ENCODE results near the gene RORB. TPM values are rescaled to one million over a fixed set of nuclear protein-coding genes. Genes with fewer than 3 reads are reported as not detected.

Gene RORB
- total RNA-seq, 1 experiment from 2014 or later = 8.7 TPM

DNA sequence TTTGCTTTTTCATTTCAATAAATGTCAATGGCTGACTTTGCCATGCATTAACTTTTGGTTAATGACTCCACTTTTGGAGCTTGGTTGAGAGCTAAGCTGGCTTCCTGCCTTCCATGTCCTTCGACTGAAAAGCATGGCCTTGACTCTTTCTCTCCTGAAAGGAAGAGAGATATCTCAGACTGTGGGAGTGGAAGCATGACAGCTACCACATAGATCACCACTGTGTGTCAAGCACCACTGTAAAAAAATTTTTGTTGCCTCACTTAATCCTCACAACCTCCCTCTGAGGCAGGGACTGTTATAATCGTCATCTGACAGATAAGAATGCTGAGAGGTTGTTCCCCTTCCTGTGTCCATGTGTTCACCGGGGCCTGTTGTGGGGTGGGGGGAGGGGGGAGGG lies 184.8 kb downstream of the RORB start (continued):
- TF ChIP-seq, protein P1, sequence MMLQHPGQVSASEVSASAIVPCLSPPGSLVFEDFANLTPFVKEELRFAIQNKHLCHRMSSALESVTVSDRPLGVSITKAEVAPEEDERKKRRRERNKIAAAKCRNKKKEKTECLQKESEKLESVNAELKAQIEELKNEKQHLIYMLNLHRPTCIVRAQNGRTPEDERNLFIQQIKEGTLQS (CRISPR knock-in tag; conservative IDR thresholded peaks at IDR 0.05) = no peak
- TF ChIP-seq NFATC4 (CRISPR knock-in tag; IDR thresholded peaks at IDR 0.05) = no peak

DNA sequence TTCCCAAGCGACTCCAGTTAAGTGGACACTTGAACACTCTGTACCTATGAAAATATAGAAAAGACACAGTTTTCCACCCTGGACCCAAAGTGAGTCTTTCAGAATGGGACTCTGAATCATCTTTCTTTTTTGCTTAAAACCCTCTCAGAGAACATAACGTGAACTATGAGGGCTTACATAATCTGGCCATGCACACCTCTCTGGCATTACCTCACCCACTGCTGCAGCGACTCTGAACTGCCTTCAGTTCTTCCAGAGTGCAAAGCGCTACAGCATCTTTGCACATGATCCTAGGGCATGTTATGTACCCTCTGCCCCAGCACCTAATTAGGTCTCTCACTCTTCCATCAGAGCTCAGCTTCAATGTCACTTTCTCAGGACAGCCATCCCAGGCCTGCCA lies 186.2 kb downstream of the RORB start:
- ChIA-PET CTCF (interaction anchor here (0.6 kb wide), 1 partner anchor 1482 kb away, joined by 4 read pairs; no protein-coding TSS in a partner anchor), POLR2A (no interaction called here)
- Mint-ChIP-seq H3K27me3 (ENCODE audit: low read depth) (no peaks in the 10 kb centered on the region), H3K9me3 (no peaks in the 10 kb centered on the region), H3K4me3 (no peak overlapping the region), H3K27ac (no peak overlapping the region), H3K4me1 (no peaks in the 10 kb centered on the region), H3K36me3 (no peaks in the 10 kb centered on the region)
- ATAC-seq = no peak
- no peak for DNase-seq (ENCODE audit: low spot score)
- no peak for TF ChIP-seq RORB (CRISPR knock-in tag; IDR thresholded peaks at IDR 0.05)
- no peak for TF ChIP-seq ESRRA (CRISPR knock-in tag; IDR thresholded peaks at IDR 0.05; ENCODE audit: borderline replicate concordance)
- TF ChIP-seq, protein P2, sequence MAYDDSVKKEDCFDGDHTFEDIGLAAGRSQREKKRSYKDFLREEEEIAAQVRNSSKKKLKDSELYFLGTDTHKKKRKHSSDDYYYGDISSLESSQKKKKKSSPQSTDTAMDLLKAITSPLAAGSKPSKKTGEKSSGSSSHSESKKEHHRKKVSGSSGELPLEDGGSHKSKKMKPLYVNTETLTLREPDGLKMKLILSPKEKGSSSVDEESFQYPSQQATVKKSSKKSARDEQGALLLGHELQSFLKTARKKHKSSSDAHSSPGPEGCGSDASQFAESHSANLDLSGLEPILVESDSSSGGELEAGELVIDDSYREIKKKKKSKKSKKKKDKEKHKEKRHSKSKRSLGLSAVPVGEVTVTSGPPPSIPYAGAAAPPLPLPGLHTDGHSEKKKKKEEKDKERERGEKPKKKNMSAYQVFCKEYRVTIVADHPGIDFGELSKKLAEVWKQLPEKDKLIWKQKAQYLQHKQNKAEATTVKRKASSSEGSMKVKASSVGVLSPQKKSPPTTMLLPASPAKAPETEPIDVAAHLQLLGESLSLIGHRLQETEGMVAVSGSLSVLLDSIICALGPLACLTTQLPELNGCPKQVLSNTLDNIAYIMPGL (CRISPR knock-in tag; IDR thresholded peaks at IDR 0.05) = no peak
- TF ChIP-seq, protein P3, sequence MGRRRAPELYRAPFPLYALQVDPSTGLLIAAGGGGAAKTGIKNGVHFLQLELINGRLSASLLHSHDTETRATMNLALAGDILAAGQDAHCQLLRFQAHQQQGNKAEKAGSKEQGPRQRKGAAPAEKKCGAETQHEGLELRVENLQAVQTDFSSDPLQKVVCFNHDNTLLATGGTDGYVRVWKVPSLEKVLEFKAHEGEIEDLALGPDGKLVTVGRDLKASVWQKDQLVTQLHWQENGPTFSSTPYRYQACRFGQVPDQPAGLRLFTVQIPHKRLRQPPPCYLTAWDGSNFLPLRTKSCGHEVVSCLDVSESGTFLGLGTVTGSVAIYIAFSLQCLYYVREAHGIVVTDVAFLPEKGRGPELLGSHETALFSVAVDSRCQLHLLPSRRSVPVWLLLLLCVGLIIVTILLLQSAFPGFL (CRISPR knock-in tag; IDR thresholded peaks at IDR 0.05; ENCODE audit: borderline replicate concordance) = no peak
- TF ChIP-seq, protein P4, sequence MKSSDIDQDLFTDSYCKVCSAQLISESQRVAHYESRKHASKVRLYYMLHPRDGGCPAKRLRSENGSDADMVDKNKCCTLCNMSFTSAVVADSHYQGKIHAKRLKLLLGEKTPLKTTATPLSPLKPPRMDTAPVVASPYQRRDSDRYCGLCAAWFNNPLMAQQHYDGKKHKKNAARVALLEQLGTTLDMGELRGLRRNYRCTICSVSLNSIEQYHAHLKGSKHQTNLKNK (CRISPR knock-in tag; IDR thresholded peaks at IDR 0.05) = no peak
- TF ChIP-seq CREB1 (CRISPR knock-in tag; IDR thresholded peaks at IDR 0.05) = no peak
- TF ChIP-seq ZNF396 (CRISPR knock-in tag; IDR thresholded peaks at IDR 0.05; ENCODE audit: borderline replicate concordance) = no peak
- TF ChIP-seq, protein P5, sequence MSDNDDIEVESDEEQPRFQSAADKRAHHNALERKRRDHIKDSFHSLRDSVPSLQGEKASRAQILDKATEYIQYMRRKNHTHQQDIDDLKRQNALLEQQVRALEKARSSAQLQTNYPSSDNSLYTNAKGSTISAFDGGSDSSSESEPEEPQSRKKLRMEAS (CRISPR knock-in tag; IDR thresholded peaks at IDR 0.05) = no peak
- no peak for TF ChIP-seq ZNF671 (CRISPR knock-in tag; IDR thresholded peaks at IDR 0.05)
- no peak for TF ChIP-seq ZBTB21 (CRISPR knock-in tag; IDR thresholded peaks at IDR 0.05; ENCODE audit: borderline replicate concordance)
- no peak for TF ChIP-seq ZNF317 (CRISPR knock-in tag; IDR thresholded peaks at IDR 0.05; ENCODE audit: borderline replicate concordance, low read depth)
- no peak for TF ChIP-seq GTF2I (CRISPR knock-in tag; conservative IDR thresholded peaks at IDR 0.05)
- TF ChIP-seq TEAD1 (CRISPR knock-in tag; IDR thresholded peaks at IDR 0.05) = no peak
- no peak for TF ChIP-seq NR3C1 (CRISPR knock-in tag; conservative IDR thresholded peaks at IDR 0.05; ENCODE audit: low read depth)

DNA sequence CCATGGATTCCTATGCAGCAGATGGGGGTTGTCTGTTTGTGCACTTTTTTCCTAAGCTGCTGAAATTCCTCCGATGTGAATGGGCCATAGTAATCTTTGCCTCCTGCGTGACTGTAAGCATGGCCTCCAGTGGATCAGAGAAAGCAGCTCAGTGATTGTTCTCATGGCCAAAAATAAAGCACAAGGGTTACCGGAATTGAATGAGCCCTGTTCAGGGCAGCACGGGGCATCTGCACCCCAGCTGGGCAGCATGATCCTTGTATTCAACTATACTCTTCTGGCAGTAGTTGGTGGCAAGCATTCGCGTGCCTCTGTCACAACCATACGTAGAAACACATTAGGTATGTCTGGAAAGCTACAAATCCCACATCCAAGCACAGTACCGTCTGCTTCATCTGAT lies 193.9 kb downstream of the RORB start:
- no peak overlapping the region for H3K4me3 Mint-ChIP-seq
- ATAC-seq = no peak
- no peak for DNase-seq (ENCODE audit: low spot score)
- H3K36me3 Mint-ChIP-seq = no peaks in the 10 kb centered on the region
- H3K27me3 Mint-ChIP-seq (ENCODE audit: low read depth) = no peaks in the 10 kb centered on the region
- CTCF ChIA-PET = interaction anchor here (1.1 kb wide), 1 partner anchor 52 kb away, joined by 3 read pairs; no protein-coding TSS in a partner anchor
- POLR2A ChIA-PET = no interaction called here
- H3K4me1 Mint-ChIP-seq = no peaks in the 10 kb centered on the region
- H3K27ac Mint-ChIP-seq = no peak overlapping the region
- no peaks in the 10 kb centered on the region for H3K9me3 Mint-ChIP-seq
- no peak for TF ChIP-seq ZNF423 (CRISPR knock-in tag; IDR thresholded peaks at IDR 0.05)
- TF ChIP-seq ZNF219 (CRISPR knock-in tag; IDR thresholded peaks at IDR 0.05; ENCODE audit: borderline replicate concordance) = no peak
- no peak for TF ChIP-seq SOX15 (CRISPR knock-in tag; IDR thresholded peaks at IDR 0.05)
- TF ChIP-seq GRHL2 (CRISPR knock-in tag; IDR thresholded peaks at IDR 0.05; ENCODE audit: insufficient replicate concordance, severe bottlenecking) = no peak
- no peak for TF ChIP-seq NFATC4 (CRISPR knock-in tag; IDR thresholded peaks at IDR 0.05)
- no peak for TF ChIP-seq RELA (CRISPR knock-in tag; IDR thresholded peaks at IDR 0.05; ENCODE audit: borderline replicate concordance)
- TF ChIP-seq, protein P6, sequence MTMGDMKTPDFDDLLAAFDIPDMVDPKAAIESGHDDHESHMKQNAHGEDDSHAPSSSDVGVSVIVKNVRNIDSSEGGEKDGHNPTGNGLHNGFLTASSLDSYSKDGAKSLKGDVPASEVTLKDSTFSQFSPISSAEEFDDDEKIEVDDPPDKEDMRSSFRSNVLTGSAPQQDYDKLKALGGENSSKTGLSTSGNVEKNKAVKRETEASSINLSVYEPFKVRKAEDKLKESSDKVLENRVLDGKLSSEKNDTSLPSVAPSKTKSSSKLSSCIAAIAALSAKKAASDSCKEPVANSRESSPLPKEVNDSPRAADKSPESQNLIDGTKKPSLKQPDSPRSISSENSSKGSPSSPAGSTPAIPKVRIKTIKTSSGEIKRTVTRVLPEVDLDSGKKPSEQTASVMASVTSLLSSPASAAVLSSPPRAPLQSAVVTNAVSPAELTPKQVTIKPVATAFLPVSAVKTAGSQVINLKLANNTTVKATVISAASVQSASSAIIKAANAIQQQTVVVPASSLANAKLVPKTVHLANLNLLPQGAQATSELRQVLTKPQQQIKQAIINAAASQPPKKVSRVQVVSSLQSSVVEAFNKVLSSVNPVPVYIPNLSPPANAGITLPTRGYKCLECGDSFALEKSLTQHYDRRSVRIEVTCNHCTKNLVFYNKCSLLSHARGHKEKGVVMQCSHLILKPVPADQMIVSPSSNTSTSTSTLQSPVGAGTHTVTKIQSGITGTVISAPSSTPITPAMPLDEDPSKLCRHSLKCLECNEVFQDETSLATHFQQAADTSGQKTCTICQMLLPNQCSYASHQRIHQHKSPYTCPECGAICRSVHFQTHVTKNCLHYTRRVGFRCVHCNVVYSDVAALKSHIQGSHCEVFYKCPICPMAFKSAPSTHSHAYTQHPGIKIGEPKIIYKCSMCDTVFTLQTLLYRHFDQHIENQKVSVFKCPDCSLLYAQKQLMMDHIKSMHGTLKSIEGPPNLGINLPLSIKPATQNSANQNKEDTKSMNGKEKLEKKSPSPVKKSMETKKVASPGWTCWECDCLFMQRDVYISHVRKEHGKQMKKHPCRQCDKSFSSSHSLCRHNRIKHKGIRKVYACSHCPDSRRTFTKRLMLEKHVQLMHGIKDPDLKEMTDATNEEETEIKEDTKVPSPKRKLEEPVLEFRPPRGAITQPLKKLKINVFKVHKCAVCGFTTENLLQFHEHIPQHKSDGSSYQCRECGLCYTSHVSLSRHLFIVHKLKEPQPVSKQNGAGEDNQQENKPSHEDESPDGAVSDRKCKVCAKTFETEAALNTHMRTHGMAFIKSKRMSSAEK (CRISPR knock-in tag; IDR thresholded peaks at IDR 0.05; ENCODE audit: borderline replicate concordance) = no peak
- TF ChIP-seq, protein P7, sequence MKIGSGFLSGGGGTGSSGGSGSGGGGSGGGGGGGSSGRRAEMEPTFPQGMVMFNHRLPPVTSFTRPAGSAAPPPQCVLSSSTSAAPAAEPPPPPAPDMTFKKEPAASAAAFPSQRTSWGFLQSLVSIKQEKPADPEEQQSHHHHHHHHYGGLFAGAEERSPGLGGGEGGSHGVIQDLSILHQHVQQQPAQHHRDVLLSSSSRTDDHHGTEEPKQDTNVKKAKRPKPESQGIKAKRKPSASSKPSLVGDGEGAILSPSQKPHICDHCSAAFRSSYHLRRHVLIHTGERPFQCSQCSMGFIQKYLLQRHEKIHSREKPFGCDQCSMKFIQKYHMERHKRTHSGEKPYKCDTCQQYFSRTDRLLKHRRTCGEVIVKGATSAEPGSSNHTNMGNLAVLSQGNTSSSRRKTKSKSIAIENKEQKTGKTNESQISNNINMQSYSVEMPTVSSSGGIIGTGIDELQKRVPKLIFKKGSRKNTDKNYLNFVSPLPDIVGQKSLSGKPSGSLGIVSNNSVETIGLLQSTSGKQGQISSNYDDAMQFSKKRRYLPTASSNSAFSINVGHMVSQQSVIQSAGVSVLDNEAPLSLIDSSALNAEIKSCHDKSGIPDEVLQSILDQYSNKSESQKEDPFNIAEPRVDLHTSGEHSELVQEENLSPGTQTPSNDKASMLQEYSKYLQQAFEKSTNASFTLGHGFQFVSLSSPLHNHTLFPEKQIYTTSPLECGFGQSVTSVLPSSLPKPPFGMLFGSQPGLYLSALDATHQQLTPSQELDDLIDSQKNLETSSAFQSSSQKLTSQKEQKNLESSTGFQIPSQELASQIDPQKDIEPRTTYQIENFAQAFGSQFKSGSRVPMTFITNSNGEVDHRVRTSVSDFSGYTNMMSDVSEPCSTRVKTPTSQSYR (CRISPR knock-in tag; IDR thresholded peaks at IDR 0.05) = no peak
- no peak for TF ChIP-seq GTF2I (CRISPR knock-in tag; conservative IDR thresholded peaks at IDR 0.05)
- no peak for TF ChIP-seq SMAD4 (CRISPR knock-in tag; IDR thresholded peaks at IDR 0.05)
